H1 (cell line): ENCODE measurements around the gene CAB39L.

ENCODE experiments used
- CTCF ChIP-seq, 3 experiments: IDR thresholded peaks; 1 replicate in 2 of 3; 2 replicates in 1 of 3; pipeline versions ENCODE4 v1.5.1 to v1.6.1; 2011; ENCODE audit warnings: low read length in 3 of 3, mild to moderate bottlenecking in 3 of 3, inconsistent platforms in 2 of 3, low read depth in 1 of 3, moderate library complexity in 1 of 3; ENCODE audit not compliant: insufficient read depth in 1 of 3; ENCODE audit errors: control extremely low read depth in 1 of 3
- EP300 ChIP-seq, 2 experiments: IDR thresholded peaks; 1 replicate in 1 of 2; 2 replicates in 1 of 2; pipeline ENCODE4 v1.6.1; 2011 to 2012; ENCODE audit warnings: low read depth in 2 of 2, low read length in 2 of 2, mild to moderate bottlenecking in 2 of 2, borderline replicate concordance in 1 of 2, inconsistent platforms in 1 of 2, moderate library complexity in 1 of 2
- KDM1A ChIP-seq: fragments of 200-600, 300-600 bp; sonication (generic); IDR thresholded peaks from 2 replicates; pipeline ENCODE4 v1.7.1; 2016; ENCODE audit warnings: mild to moderate bottlenecking, low read length, borderline replicate concordance
- MAX ChIP-seq: IDR thresholded peaks from 2 replicates; pipeline ENCODE4 v1.6.1; 2012; ENCODE audit warnings: inconsistent platforms
- NRF1 ChIP-seq: IDR thresholded peaks from 2 replicates; pipeline ENCODE4 v1.6.1; 2011; ENCODE audit warnings: mild to moderate bottlenecking, low read depth, low read length, improper control_type of control experiment
- POLR2A ChIP-seq, 2 experiments: IDR thresholded peaks; 1 replicate in 1 of 2; 2 replicates in 1 of 2; pipeline ENCODE4 v1.6.1; 2011; ENCODE audit warnings: low read depth in 2 of 2, low read length in 2 of 2, mild to moderate bottlenecking in 2 of 2; ENCODE audit errors: control extremely low read depth in 1 of 2
- SIRT6 ChIP-seq: IDR thresholded peaks from one replicate; pipeline ENCODE4 v1.7.1; 2012; ENCODE audit warnings: low read length, inconsistent platforms
- SP4 ChIP-seq: IDR thresholded peaks from 2 replicates; pipeline ENCODE4 v1.6.1; 2012; ENCODE audit warnings: low read length, inconsistent platforms
- SRF ChIP-seq: IDR thresholded peaks from 2 replicates; pipeline ENCODE4 v1.6.1; 2011; ENCODE audit warnings: mild to moderate bottlenecking, low read depth, low read length, moderate library complexity
- ZNF274 ChIP-seq: IDR thresholded peaks from 2 replicates; pipeline ENCODE4 v1.7.0; 2012; ENCODE audit warnings: low read length, borderline replicate concordance; ENCODE audit errors: extremely low read depth

DNA sequence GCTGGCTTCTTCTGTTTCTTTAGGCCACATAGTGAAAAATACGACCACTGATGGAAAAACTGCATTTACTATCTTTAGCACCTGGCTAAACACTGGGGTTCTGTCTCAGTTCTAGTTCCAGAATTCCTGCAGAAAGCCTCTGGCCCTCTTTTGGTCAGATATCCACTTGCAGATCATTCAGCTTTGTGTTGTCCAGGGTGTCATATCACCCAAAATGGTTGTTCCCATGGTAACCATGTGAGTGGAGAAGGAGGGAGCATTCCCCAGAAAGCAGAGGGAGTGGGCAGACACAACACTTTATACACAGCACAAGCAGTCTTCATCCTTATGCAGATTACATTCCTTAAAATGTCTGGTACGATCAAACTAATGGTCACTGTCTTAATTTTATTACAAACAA is 73.5 kb downstream of the CAB39L start:
- TF ChIP-seq SP4, result no peak
- TF ChIP-seq CTCF (IDR thresholded peaks at IDR 0.05; ENCODE audit: control extremely low read depth in 1 of 3, insufficient read depth in 1 of 3, low read depth in 1 of 3, low read length in 3 of 3), result no peak
- TF ChIP-seq EP300 (IDR thresholded peaks at IDR 0.05; ENCODE audit: borderline replicate concordance in 1 of 2, low read depth in 2 of 2, low read length in 2 of 2), result no peak
- no peak for TF ChIP-seq SRF
- TF ChIP-seq POLR2A (IDR thresholded peaks at IDR 0.05; ENCODE audit: control extremely low read depth in 1 of 2, low read depth in 2 of 2, low read length in 2 of 2), result no peak
- no peak for TF ChIP-seq NRF1
- no peak for TF ChIP-seq KDM1A
- TF ChIP-seq SIRT6, result no peak
- TF ChIP-seq ZNF274, result no peak
- TF ChIP-seq MAX, result no peak
